GM20000 (cell line): ENCODE results near the gene POLRMT.

Experiments
- DNase-seq: peaks from one replicate; pipeline ENCODE4 v3.0.0; 2012; ENCODE audit warnings: low spot score
- CTCF ChIP-seq: IDR thresholded peaks from 2 replicates; pipeline ENCODE4 v1.5.1; 2012; ENCODE audit warnings: mild to moderate bottlenecking, control low read depth; ENCODE audit errors: extremely low read depth, missing control alignments

The POLRMT gene

GRCh38 chr19:652467-653389 is 19.4 kb upstream of the POLRMT start:
- no peak for TF ChIP-seq CTCF
- no peak for DNase-seq

GRCh38 chr19:651991-652390 is 18.7 kb upstream of the POLRMT start:
- TF ChIP-seq CTCF, result no peak
- DNase-seq, result no peak

GRCh38 chr19:651114-651818 is 17.9 kb upstream of the POLRMT start:
- DNase-seq, result no peak
- TF ChIP-seq CTCF, result no peak

- no peak for TF ChIP-seq CTCF
- no peak for DNase-seq
Measured at GRCh38 chr19:650121-650520, 16.8 kb upstream of the POLRMT start.

- DNase-seq, result no peak
- no peak for TF ChIP-seq CTCF
Measured at GRCh38 chr19:648904-649801, 15.8 kb upstream of the POLRMT start.

GRCh38 chr19:648305-648704 is 15.0 kb upstream of the POLRMT start:
- no peak for TF ChIP-seq CTCF
- no peak for DNase-seq
